Subcutaneous adipose tissue (tissue), 4 donors: Measurements from ENCODE around the gene QSOX2. TPM values are rescaled to one million over a fixed set of nuclear protein-coding genes. Genes with fewer than 3 reads are reported as not detected.

Source experiments
- CTCF ChIP-seq: fragments of 450-650 bp; IDR thresholded peaks from one replicate; pipeline ENCODE4 v1.5.1; 2016; ENCODE audit warnings: low read depth, mild to moderate bottlenecking, control low read depth, antibody characterized with exemption, moderate library complexity
- total RNA-seq, 4 donors: library from RNA; depleted of rRNA; stranded (reverse); fragments of >200 nt; gene quantifications; one replicate each; pipeline ENCODE4 v1.1.0, GENCODE V29; 2016

QSOX2 gene
- total RNA-seq, 4 donors from 2014 or later, result 3.7 to 5.3 (median 4.5) TPM

GRCh38 chr9:136198605-136199083, 47.0 kb downstream of the QSOX2 start:
- TF ChIP-seq CTCF, result no peak

GRCh38 chr9:136197930-136198604, 47.5 kb downstream of the QSOX2 start:
- TF ChIP-seq CTCF, result no peak

- TF ChIP-seq CTCF, result no peak
Observed at GRCh38 chr9:136197084-136197875, 48.3 kb downstream of the QSOX2 start.

- TF ChIP-seq CTCF, result no peak
Observed at GRCh38 chr9:136196404-136197083, 49.1 kb downstream of the QSOX2 start.

GRCh38 chr9:136194540-136194939, 51.1 kb downstream of the QSOX2 start:
- TF ChIP-seq CTCF, result no peak

- no peak for TF ChIP-seq CTCF
Observed at GRCh38 chr9:136193891-136194279, 51.7 kb downstream of the QSOX2 start.
